D721Med (cell line): ENCODE measurements around the gene NAV3.

ENCODE experiments used
- DNase-seq: peaks from one replicate; pipeline ENCODE4 v3.0.0; 2011; ENCODE audit warnings: low spot score; ENCODE audit not compliant: insufficient read length
- FAIRE-seq: peaks from 2 replicates; lab custom pipeline; 2011; peaks lifted over from hg19 to GRCh38; lab: Jason Lieb, UNC
- CTCF ChIP-seq: IDR thresholded peaks from 2 replicates; pipeline ENCODE4 v1.5.1; 2012; ENCODE audit warnings: mild to moderate bottlenecking, control low read depth; ENCODE audit not compliant: insufficient read depth; ENCODE audit errors: missing control alignments

Gene NAV3

DNA sequence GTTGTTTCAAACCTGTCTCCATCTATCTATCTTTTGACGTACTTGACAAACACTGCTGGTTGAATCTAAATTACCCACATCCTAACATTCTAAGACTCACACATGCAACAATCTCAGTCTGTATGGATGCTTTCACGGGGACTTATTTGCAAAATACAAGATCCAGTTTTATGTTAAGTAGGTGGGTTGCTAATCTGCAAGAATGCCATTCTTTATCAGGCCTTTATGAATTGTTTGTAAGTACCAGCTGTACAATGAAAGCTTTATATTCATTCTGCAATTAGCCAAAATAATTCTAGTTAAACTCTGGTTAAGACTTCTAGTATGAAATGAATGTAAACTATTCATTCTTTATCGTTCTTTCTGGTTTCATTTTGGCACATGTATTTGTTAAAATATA is 135.1 kb downstream of the NAV3 start:
- TF ChIP-seq CTCF, result no peak
- no peak for DNase-seq
- FAIRE-seq, result no peak

DNA sequence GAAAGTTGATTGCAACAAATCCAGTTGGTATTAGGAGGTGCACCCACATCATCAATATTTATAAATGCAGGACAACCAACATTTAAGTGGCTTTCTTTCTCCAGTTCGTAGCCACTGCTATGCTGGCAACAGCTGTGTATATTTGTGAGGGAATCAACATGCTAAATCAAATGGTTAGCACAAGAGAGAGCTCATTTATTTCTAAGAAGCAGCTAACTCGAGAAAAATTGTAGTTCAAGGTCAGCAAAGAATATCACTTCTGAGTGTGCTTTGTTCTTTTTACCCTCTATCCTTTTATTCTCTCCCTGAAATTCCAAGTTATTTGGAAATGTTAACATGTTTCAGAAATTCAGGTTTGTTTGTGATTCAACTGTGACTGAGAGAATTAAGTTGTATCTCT is 137.3 kb downstream of the NAV3 start:
- FAIRE-seq (no peak), DNase-seq (no peak)
- TF ChIP-seq CTCF, result no peak

DNA sequence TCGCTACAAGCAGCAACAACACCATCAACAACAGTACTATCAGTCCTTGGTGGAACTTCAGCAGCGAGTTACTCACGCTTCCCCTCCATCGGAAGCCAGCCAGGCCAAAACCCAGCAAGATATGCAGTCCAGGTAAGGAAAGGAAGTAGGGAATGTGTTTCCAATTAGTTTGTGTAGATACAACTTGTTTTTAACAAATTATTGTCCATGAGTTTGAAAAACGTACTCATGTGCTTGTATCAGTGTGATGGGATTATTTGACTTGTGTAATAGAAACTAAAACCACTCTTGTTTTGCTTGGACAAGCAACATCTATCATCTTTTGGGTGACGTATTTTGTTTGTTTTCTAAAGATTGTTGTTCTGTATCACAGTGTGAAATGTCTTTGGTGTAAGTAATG is 137.9 kb downstream of the NAV3 start:
- DNase-seq (no peak), FAIRE-seq (no peak)
- TF ChIP-seq CTCF, result no peak

DNA sequence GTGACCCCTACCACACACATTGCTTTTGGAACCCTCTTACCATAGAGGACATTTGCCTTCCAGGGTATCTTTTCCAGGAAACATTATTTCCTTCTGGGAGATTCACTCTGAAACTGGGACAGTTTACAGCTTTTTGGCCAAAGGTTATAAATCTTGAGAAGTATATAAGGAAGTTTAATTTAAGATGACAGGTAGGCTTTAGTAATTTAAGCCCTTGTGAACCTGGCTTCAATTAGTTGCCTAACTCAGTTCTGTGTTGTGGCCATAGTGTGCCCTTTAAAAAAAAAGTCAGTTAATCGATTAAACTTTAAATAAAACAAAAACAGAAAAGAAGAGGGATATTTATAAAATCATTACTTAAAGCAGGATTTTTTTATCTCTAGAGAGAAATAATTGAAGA is 142.9 kb downstream of the NAV3 start:
- no peak for TF ChIP-seq CTCF
- FAIRE-seq, result no peak
- no peak for DNase-seq

DNA sequence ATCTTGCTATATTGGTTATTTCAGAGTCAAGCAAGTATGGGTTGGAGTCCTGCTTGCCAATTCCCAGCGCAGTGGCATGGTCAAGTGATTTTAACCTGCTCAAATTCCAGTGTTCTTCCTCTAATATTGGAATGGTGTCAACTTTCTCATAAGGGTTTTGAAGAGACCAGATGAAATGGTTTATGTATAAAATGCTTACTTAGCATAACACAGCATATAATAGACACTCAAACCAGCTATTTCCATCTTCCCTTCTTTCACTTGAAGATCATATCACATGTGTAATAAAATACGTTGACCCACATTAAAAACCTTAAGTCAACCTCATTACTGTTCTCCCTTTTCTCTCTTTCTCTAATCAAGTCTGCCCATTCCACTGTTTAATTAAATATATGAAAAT is 144.0 kb downstream of the NAV3 start:
- no peak for TF ChIP-seq CTCF
- FAIRE-seq, result no peak
- no peak for DNase-seq

GRCh38 chr12:77979597-77980250 is 149.0 kb downstream of the NAV3 start:
- FAIRE-seq (no peak), DNase-seq (no peak)
- TF ChIP-seq CTCF, result no peak

DNA sequence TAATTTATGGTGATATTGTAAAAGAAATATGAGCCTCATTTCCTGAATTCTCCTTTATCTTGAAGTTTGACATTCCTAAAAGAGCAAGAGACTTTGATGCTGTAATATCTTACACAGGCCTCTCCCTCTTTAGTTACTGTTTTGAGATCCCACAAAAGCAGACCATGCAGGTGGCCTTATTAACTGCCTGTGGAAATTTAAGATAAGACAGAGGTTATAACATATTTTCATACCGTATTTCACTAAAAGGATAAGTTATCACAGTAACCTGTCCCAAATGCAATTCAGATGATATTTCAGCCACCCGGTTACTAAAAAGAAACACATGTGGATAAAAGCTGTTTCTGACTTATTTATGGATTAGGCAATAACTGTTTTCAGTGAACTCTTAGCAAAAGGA is 150.1 kb downstream of the NAV3 start:
- FAIRE-seq (no peak), DNase-seq (no peak)
- TF ChIP-seq CTCF, result no peak
